WTC11 (cell line): ENCODE data around the gene CCDC85A.

Experiments used
- CREM ChIP-seq: sonication (generic); formaldehyde crosslinking; IDR thresholded peaks from 2 replicates; pipeline ENCODE4 v1.8.1; 2022; ENCODE audit warnings: mild to moderate bottlenecking, missing genetic modification reagents, moderate library complexity
- CTCF ChIP-seq: fragments of 200-600 bp; IDR thresholded peaks from 2 replicates; pipeline ENCODE4 v1.8.0; 2022; ENCODE audit warnings: antibody characterized with exemption
- FOXK1 ChIP-seq: sonication (generic); formaldehyde crosslinking; IDR thresholded peaks from 2 replicates; pipeline ENCODE4 v1.8.0; 2022; ENCODE audit warnings: mild to moderate bottlenecking, moderate library complexity, missing genetic modification reagents
- JUN ChIP-seq: sonication (generic); formaldehyde crosslinking; IDR thresholded peaks from 2 replicates; pipeline ENCODE4 v1.8.0; 2023; ENCODE audit warnings: mild to moderate bottlenecking, missing genetic modification reagents
- MLX ChIP-seq: sonication (generic); formaldehyde crosslinking; IDR thresholded peaks from 2 replicates; pipeline ENCODE4 v1.8.1; 2023; ENCODE audit warnings: mild to moderate bottlenecking, missing genetic modification reagents, moderate library complexity
- MXD4 ChIP-seq: fragments of 250-450 bp; sonication (Bioruptor Pico); IDR thresholded peaks from 2 replicates; pipeline ENCODE4 v1.8.0; 2021; ENCODE audit warnings: mild to moderate bottlenecking, moderate library complexity, borderline replicate concordance
- SMAD3 ChIP-seq: sonication (generic); formaldehyde crosslinking; IDR thresholded peaks from 2 replicates; pipeline ENCODE4 v1.8.0; 2022; ENCODE audit warnings: missing genetic modification reagents, mild to moderate bottlenecking, borderline replicate concordance
- USF1 ChIP-seq: sonication (generic); formaldehyde crosslinking; IDR thresholded peaks from 2 replicates; pipeline ENCODE4 v1.8.0; 2022; ENCODE audit warnings: mild to moderate bottlenecking, missing genetic modification reagents
- ZNF232 ChIP-seq: sonication (generic); formaldehyde crosslinking; IDR thresholded peaks from 2 replicates; pipeline ENCODE4 v1.8.0; 2022; ENCODE audit warnings: mild to moderate bottlenecking, missing genetic modification reagents
- ZNF416 ChIP-seq: fragments of 250-450 bp; sonication (Bioruptor Pico); IDR thresholded peaks from 2 replicates; pipeline ENCODE4 v1.9.0; 2021; ENCODE audit warnings: mild to moderate bottlenecking, inconsistent platforms

- no peak for TF ChIP-seq CTCF
- no peak for TF ChIP-seq MXD4
- no peak for TF ChIP-seq MLX (CRISPR knock-in tag)
- no peak for TF ChIP-seq JUN
- TF ChIP-seq SMAD3 = no peak
- no peak for TF ChIP-seq ZNF416 (CRISPR knock-in tag)
- no peak for TF ChIP-seq ZNF232
- TF ChIP-seq CREM (CRISPR knock-in tag) = no peak
- no peak for TF ChIP-seq USF1
- TF ChIP-seq FOXK1 = no peak
Observed at GRCh38 chr2:56372071-56372656, 188.4 kb downstream of the CCDC85A start.
